Right atrium auricular region (tissue), 2 donors: ENCODE data around the gene BTC. TPM values are rescaled to one million over a fixed set of nuclear protein-coding genes. Genes with fewer than 3 reads are reported as not detected.
"Not testable (repeated sequence)": the region's sequence is repeated elsewhere in the genome, so short reads cannot be mapped to it uniquely, and the experiment has no call there.

Experiments
- DNase-seq: peaks from one replicate; pipeline ENCODE4 v3.0.0-alpha.2; 2019; ENCODE audit warnings: low spot score
- H3K27ac ChIP-seq, 2 donors: fragments of 200-600 bp; sonication (generic); 1 replicate in 1 of 2; 2 replicates in 1 of 2; pipeline ENCODE4 v1.5.1; 2016 to 2019
- H3K27me3 ChIP-seq, 2 donors: fragments of 200-600 bp; sonication (generic); one replicate each; pipeline versions ENCODE4 v1.5.1 to v1.6.0; 2017 to 2019
- H3K36me3 ChIP-seq: fragments of 200-600 bp; sonication (generic); one replicate; pipeline ENCODE4 v1.5.1; 2016
- H3K4me1 ChIP-seq, 2 donors: fragments of 200-600 bp; sonication (generic); one replicate each; pipeline versions ENCODE4 v1.5.1 to v1.6.0; 2017 to 2019
- H3K4me3 ChIP-seq, 2 donors: fragments of 200-600 bp; sonication (generic); 1 replicate in 1 of 2; 2 replicates in 1 of 2; pipeline ENCODE4 v1.5.1; 2017 to 2019; ENCODE audit warnings: mild to moderate bottlenecking in 1 of 2, moderate library complexity in 1 of 2
- H3K9me3 ChIP-seq, 2 donors: fragments of 200-600 bp; sonication (generic); one replicate each; pipeline ENCODE4 v1.5.1; 2019
- total RNA-seq, 2 donors: library from RNA; depleted of rRNA; stranded (reverse); fragments of >200 nt; gene quantifications; one replicate each; pipeline ENCODE4 v1.1.0, GENCODE V29; 2016
- TF ChIP-seq, protein P1 (sequence below), 2 donors: fragments of 200-600 bp; sonication (generic); IDR thresholded peaks; one replicate each; pipeline ENCODE4 v1.5.1; 2019; ENCODE audit warnings: antibody characterized with exemption in 2 of 2

Gene BTC
- total RNA-seq, 2 donors from 2014 or later: 0.12 TPM; not detected in 1

DNA sequence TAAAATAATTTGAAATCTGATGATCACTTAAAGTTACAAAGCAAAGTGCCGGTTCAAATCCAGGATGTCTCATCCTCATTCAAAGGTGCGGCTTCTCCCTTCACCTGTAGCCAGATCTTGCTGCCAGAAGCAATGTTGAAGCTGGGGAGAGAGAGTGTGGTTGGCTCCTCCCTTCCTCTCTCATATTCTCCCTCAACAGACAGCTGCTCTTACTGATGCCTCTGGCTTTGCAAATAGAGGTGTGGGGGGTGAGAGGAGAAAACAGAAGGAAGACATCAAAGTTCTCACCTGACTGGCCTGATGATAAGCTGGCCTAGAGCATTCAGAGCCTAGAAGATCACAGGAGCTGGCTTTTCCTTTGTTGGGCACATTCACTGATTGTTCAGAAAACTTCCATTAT, 28.3 kb upstream of the BTC start:
- H3K4me1 ChIP-seq: no peaks in the 10 kb centered on the region
- no peaks in the 10 kb centered on the region for H3K9me3 ChIP-seq
- TF ChIP-seq, protein P1, sequence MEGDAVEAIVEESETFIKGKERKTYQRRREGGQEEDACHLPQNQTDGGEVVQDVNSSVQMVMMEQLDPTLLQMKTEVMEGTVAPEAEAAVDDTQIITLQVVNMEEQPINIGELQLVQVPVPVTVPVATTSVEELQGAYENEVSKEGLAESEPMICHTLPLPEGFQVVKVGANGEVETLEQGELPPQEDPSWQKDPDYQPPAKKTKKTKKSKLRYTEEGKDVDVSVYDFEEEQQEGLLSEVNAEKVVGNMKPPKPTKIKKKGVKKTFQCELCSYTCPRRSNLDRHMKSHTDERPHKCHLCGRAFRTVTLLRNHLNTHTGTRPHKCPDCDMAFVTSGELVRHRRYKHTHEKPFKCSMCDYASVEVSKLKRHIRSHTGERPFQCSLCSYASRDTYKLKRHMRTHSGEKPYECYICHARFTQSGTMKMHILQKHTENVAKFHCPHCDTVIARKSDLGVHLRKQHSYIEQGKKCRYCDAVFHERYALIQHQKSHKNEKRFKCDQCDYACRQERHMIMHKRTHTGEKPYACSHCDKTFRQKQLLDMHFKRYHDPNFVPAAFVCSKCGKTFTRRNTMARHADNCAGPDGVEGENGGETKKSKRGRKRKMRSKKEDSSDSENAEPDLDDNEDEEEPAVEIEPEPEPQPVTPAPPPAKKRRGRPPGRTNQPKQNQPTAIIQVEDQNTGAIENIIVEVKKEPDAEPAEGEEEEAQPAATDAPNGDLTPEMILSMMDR (IDR thresholded peaks at IDR 0.05): no peak
- H3K27ac ChIP-seq: no peak overlapping the region
- no peaks in the 10 kb centered on the region for H3K27me3 ChIP-seq
- no peaks in the 10 kb centered on the region for H3K36me3 ChIP-seq
- H3K4me3 ChIP-seq: no peak overlapping the region
- DNase-seq: no peak

DNA sequence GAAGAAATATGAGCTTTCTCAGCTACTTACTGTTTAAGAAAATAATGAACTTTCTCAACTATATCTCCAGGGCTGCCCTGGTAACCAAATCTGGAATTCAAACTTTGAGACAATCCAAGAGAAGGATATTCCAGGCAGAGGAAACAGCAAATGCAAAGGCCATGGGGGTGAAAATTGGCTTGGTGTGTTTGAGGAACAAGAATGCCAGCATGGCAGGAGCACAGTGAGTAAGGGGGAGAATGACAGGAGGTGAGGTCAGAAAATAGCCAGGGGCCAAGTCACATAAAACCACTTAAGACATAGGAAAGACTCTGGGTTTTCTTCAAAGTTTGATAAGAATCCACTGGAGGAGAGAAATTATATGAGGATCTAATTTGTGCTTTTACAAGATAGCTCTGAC, 27.2 kb upstream of the BTC start:
- no peak for DNase-seq

DNA sequence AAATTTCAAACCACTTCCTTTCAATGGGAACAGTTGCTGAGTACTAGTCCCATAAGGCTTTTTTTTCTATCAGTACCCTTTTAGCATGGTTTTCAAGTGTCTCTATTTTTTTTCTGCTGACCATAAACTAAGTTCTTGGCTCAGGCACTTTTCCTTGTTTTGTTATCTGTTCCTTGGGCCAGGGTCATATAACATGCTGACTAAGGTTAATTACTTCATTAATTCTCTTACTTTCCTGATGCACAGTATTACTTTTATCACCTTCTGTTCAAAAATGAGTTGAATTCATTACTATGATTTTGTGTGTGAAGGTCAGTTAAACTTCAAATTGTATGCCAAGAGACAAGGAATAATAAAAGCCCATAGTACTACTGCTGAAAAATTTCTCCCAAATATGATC, 19.7 kb upstream of the BTC start:
- no peak for DNase-seq
- Histone ChIP-seq H3K27ac (no peak overlapping the region), H3K9me3 (no peaks in the 10 kb centered on the region), H3K36me3 (no peaks in the 10 kb centered on the region), H3K4me3 (no peak overlapping the region), H3K4me1 (no peaks in the 10 kb centered on the region), H3K27me3 (no peaks in the 10 kb centered on the region)
- TF ChIP-seq, protein P1 (IDR thresholded peaks at IDR 0.05): no peak

More for the DNA sequence above, 27.2 kb upstream of the BTC start:
- no peak overlapping the region for H3K27ac ChIP-seq
- H3K9me3 ChIP-seq: no peaks in the 10 kb centered on the region
- H3K36me3 ChIP-seq: no peaks in the 10 kb centered on the region
- H3K4me1 ChIP-seq: no peaks in the 10 kb centered on the region
- H3K27me3 ChIP-seq: no peaks in the 10 kb centered on the region
- no peak overlapping the region for H3K4me3 ChIP-seq
- TF ChIP-seq, protein P1 (IDR thresholded peaks at IDR 0.05): no peak

DNA sequence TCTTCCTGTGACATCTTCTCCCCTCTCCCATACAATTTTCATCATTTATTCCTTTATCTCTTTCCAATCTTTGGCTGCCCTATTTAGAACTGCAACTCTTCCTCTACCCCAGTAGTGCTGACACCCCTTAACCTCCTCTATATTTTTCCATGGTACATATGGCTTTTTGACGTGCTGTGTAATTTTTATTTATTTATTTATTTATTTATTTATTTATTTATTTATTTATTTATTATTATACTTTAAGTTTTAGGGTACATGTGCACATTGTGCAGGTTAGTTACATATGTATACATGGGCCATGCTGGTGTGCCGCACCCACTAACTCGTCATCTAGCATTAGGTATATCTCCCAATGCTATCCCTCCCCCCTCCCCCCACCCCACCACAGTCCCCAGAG, 17.7 kb upstream of the BTC start:
- not testable (repeated sequence) for H3K27me3 ChIP-seq, H3K4me3 ChIP-seq, H3K4me1 ChIP-seq, DNase-seq, H3K36me3 ChIP-seq, H3K9me3 ChIP-seq, H3K27ac ChIP-seq

DNA sequence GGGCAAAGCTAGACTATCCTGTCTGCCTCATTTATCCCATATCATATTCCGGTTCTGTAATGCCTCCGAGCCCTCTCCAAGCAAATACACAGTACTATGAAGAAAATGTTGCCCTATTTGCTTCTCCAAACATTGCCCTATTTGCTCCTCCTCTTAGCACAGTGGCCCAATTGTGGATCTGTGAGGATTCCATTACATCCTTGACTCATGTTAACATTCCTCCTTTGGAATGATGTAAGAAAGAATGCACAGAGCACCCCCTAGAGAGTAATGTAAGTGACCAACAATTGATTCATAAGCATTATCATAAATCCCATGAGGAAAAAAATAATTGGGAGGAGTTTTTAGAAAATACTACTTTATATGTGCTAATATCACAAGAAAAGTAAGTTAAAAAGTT, 11.3 kb upstream of the BTC start:
- no peak for DNase-seq
- H3K4me1 ChIP-seq: no peaks in the 10 kb centered on the region
- TF ChIP-seq, protein P1 (IDR thresholded peaks at IDR 0.05): no peak
- no peak overlapping the region for H3K27ac ChIP-seq
- H3K36me3 ChIP-seq: no peaks in the 10 kb centered on the region
- no peaks in the 10 kb centered on the region for H3K9me3 ChIP-seq
- H3K4me3 ChIP-seq: no peak overlapping the region
- no peaks in the 10 kb centered on the region for H3K27me3 ChIP-seq

DNA sequence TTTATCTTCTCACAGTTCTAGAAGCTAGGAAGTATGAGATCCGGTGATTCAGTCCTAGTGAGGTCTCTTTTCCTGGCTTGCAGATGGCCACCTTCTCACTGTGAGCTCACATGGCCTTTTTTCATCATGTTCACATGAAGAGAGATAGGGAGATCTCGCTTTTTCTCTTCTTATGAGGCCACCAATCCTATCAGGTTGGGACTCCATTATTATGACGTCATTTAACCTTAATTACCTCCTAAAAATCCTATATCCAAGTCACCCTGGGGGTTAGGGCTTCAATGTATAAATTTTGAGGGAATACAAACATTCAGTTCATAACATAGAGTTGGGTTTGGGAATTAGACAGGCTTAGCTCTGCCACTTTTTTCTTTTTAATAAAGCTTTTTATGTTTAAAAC, 6.0 kb upstream of the BTC start:
- Histone ChIP-seq H3K36me3 (no peaks in the 10 kb centered on the region), H3K27me3 (no peaks in the 10 kb centered on the region), H3K9me3 (no peaks in the 10 kb centered on the region), H3K27ac (no peak overlapping the region), H3K4me1 (no peaks in the 10 kb centered on the region), H3K4me3 (no peak overlapping the region)
- TF ChIP-seq, protein P1 (IDR thresholded peaks at IDR 0.05): no peak
- no peak for DNase-seq
